GM03348 (cell line): ENCODE measurements around the gene GRAMD4.

ENCODE experiments used
- DNase-seq: peaks from one replicate; pipeline ENCODE4 v3.0.0; 2012; ENCODE audit warnings: low spot score

GRAMD4 gene

GRCh38 chr22:46598737-46599424 is 21.3 kb upstream of the GRAMD4 start:
- no peak for DNase-seq

- no peak for DNase-seq
Measured at GRCh38 chr22:46600273-46600796, 19.9 kb upstream of the GRAMD4 start.

- no peak for DNase-seq
Measured at GRCh38 chr22:46602025-46602424, 18.2 kb upstream of the GRAMD4 start.

- DNase-seq: no peak
Measured at GRCh38 chr22:46604306-46604690, 15.9 kb upstream of the GRAMD4 start.

GRCh38 chr22:46605117-46605516 is 15.1 kb upstream of the GRAMD4 start:
- DNase-seq: no peak

GRCh38 chr22:46606886-46607285 is 13.3 kb upstream of the GRAMD4 start:
- no peak for DNase-seq

- DNase-seq: no peak
Measured at GRCh38 chr22:46607483-46608114, 12.6 kb upstream of the GRAMD4 start.

GRCh38 chr22:46609175-46609690 is 11.0 kb upstream of the GRAMD4 start:
- DNase-seq: no peak

- no peak for DNase-seq
Measured at GRCh38 chr22:46609724-46610201, 10.4 kb upstream of the GRAMD4 start.

- no peak for DNase-seq
Measured at GRCh38 chr22:46610356-46610755, 9.8 kb upstream of the GRAMD4 start.

GRCh38 chr22:46611189-46611588 is 9.0 kb upstream of the GRAMD4 start:
- DNase-seq: no peak

GRCh38 chr22:46612341-46612903 is 7.8 kb upstream of the GRAMD4 start:
- DNase-seq: no peak

- no peak for DNase-seq
Measured at GRCh38 chr22:46612904-46613605, 7.1 kb upstream of the GRAMD4 start.

- no peak for DNase-seq
Measured at GRCh38 chr22:46613606-46614021, 6.6 kb upstream of the GRAMD4 start.

GRCh38 chr22:46614025-46614931 is 5.9 kb upstream of the GRAMD4 start:
- DNase-seq: no peak

GRCh38 chr22:46617207-46617985 is 2.8 kb upstream of the GRAMD4 start:
- peak; percentile 64 for DNase-seq

- DNase-seq: no peak
Measured at GRCh38 chr22:46617986-46618647, 2.1 kb upstream of the GRAMD4 start.

- DNase-seq: no peak
Measured at GRCh38 chr22:46618667-46619066, 1.5 kb upstream of the GRAMD4 start.

- DNase-seq: no peak
Measured at GRCh38 chr22:46619240-46619829, 851 bp upstream of the GRAMD4 start.
